Stimulated activated naive CD8-positive, alpha-beta T cell treated with anti-CD3 and anti-CD28 coated beads, Interleukin-15, Interleukin-2, amounts not matched to agents 100 U/mL and 50 U/mL, for 24 hours (primary cell): Measurements from ENCODE around the gene KCNT2.

Source experiments
- ATAC-seq: fragments of 150-1000 bp; cut with Tn5 transposase; one replicate; pipeline ENCODE4 v1.10.0; 2021
- DNase-seq: peaks from one replicate; pipeline ENCODE4 v3.0.0; 2021

KCNT2 gene

GRCh38 chr1:196445775-196446174, 162.5 kb downstream of the KCNT2 start:
- ATAC-seq = no peak
- no peak for DNase-seq

- ATAC-seq (no peak), DNase-seq (no peak)
Measured at GRCh38 chr1:196444634-196445033, 163.6 kb downstream of the KCNT2 start.

GRCh38 chr1:196442366-196442765, 165.9 kb downstream of the KCNT2 start:
- no peak for DNase-seq
- no peak for ATAC-seq

- no peak for DNase-seq
- ATAC-seq = no peak
Measured at GRCh38 chr1:196440711-196441110, 167.5 kb downstream of the KCNT2 start.

- DNase-seq = no peak
- ATAC-seq = no peak
Measured at GRCh38 chr1:196438329-196438728, 169.9 kb downstream of the KCNT2 start.

- DNase-seq (no peak), ATAC-seq (no peak)
Measured at GRCh38 chr1:196437671-196438070, 170.6 kb downstream of the KCNT2 start.

GRCh38 chr1:196433000-196433399, 175.2 kb downstream of the KCNT2 start:
- no peak for ATAC-seq
- DNase-seq = no peak

GRCh38 chr1:196427976-196428734, 180.1 kb downstream of the KCNT2 start:
- ATAC-seq (no peak), DNase-seq (no peak)

GRCh38 chr1:196425513-196425912, 182.7 kb downstream of the KCNT2 start:
- DNase-seq (no peak), ATAC-seq (no peak)

- ATAC-seq (no peak), DNase-seq (no peak)
Measured at GRCh38 chr1:196423612-196424011, 184.6 kb downstream of the KCNT2 start.

- DNase-seq (no peak), ATAC-seq (no peak)
Measured at GRCh38 chr1:196418772-196419171, 189.5 kb downstream of the KCNT2 start.

GRCh38 chr1:196415978-196416377, 192.3 kb downstream of the KCNT2 start:
- no peak for ATAC-seq
- no peak for DNase-seq

- no peak for DNase-seq
- ATAC-seq = no peak
Measured at GRCh38 chr1:196412326-196412725, 195.9 kb downstream of the KCNT2 start.

GRCh38 chr1:196410768-196411167, 197.5 kb downstream of the KCNT2 start:
- DNase-seq = no peak

GRCh38 chr1:196409586-196409985, 198.7 kb downstream of the KCNT2 start:
- no peak for DNase-seq

More at GRCh38 chr1:196410768-196411167, 197.5 kb downstream of the KCNT2 start:
- no peak for ATAC-seq

GRCh38 chr1:196407358-196408051, 200.7 kb downstream of the KCNT2 start:
- ATAC-seq (no peak), DNase-seq (no peak)

More at GRCh38 chr1:196409586-196409985, 198.7 kb downstream of the KCNT2 start:
- no peak for ATAC-seq

GRCh38 chr1:196405839-196406238, 202.4 kb downstream of the KCNT2 start:
- ATAC-seq (no peak), DNase-seq (no peak)

- no peak for ATAC-seq
- no peak for DNase-seq
Measured at GRCh38 chr1:196403803-196404690, 204.2 kb downstream of the KCNT2 start.

- ATAC-seq (no peak), DNase-seq (no peak)
Measured at GRCh38 chr1:196401891-196402290, 206.3 kb downstream of the KCNT2 start.

GRCh38 chr1:196401452-196401833, 206.8 kb downstream of the KCNT2 start:
- DNase-seq (no peak), ATAC-seq (no peak)

- ATAC-seq = no peak
Measured at GRCh38 chr1:196400478-196401451, 207.5 kb downstream of the KCNT2 start.

More at GRCh38 chr1:196400478-196401451, 207.5 kb downstream of the KCNT2 start:
- no peak for DNase-seq
